ENCODE data around the gene FDXACB1.

GRCh38 chr11:111917312-111917711, 38.3 kb upstream of the FDXACB1 start:
- TF ChIP-seq CTCF (IDR thresholded peaks at IDR 0.05; ENCODE audit: extremely low read depth in 1 of 2, insufficient read depth in 1 of 2, low read depth in 1 of 2, low read length in 2 of 2) (no peak), MAX (IDR thresholded peaks at IDR 0.05; ENCODE audit: insufficient read depth, insufficient read length) (no peak), MYC (IDR thresholded peaks at IDR 0.05; ENCODE audit: low read depth, low read length) (no peak), GATA2 (IDR thresholded peaks at IDR 0.05; ENCODE audit: insufficient read depth, insufficient read length, low read depth, low read length) (no peak), EZH2 (IDR thresholded peaks at IDR 0.05; ENCODE audit: borderline replicate concordance, low read depth, low read length, severe bottlenecking) (no peak), POLR2A (IDR thresholded peaks at IDR 0.05; ENCODE audit: low read depth, low read length) (no peak), FOS (IDR thresholded peaks at IDR 0.05; ENCODE audit: borderline replicate concordance, insufficient read depth, low read length) (no peak), JUN (IDR thresholded peaks at IDR 0.05; ENCODE audit: borderline replicate concordance, insufficient read depth, insufficient read length, low read depth) (no peak), POLR2AphosphoS5 (IDR thresholded peaks at IDR 0.05; ENCODE audit: insufficient read depth, low read depth, low read length) (no peak)

Data from endothelial cell of umbilical vein (primary cell).